ENCODE measurements around the gene ZBTB17. TPM values are rescaled to one million over a fixed set of nuclear protein-coding genes. Genes with fewer than 3 reads are reported as not detected.
"Not testable (repeated sequence)": the region's sequence is repeated elsewhere in the genome, so short reads cannot be mapped to it uniquely, and the experiment has no call there.

The ZBTB17 gene
- 48.0 TPM for polyA plus RNA-seq (2012; ENCODE audit: insufficient read depth, insufficient read length)

GRCh38 chr1:15975805-15976680 lies at the start of gene ZBTB17:
Gene ZBTB17, minus strand, starts transcription at chr1:15976101. Its CDS starts 27,606 bp downstream, at chr1:15948495.
- H3K4me3 ChIP-seq (ENCODE audit: low read length) = peak within 1 kb of the TSS; percentile 67
- DNase-seq (ENCODE audit: low read depth, low spot score) = peak; percentile 91

GRCh38 chr1:16023050-16023653 lies 47.3 kb upstream of the ZBTB17 start:
- no peak overlapping the region for H3K4me3 ChIP-seq (ENCODE audit: low read length)
- no peak for DNase-seq (ENCODE audit: low read depth, low spot score)

GRCh38 chr1:16022393-16022792 lies 46.5 kb upstream of the ZBTB17 start:
- H3K4me3 ChIP-seq (ENCODE audit: low read length) = no peak overlapping the region
- no peak for DNase-seq (ENCODE audit: low read depth, low spot score)

GRCh38 chr1:16021681-16022080 lies 45.8 kb upstream of the ZBTB17 start, which contains the start of gene CLCNKA:
Gene CLCNKA, plus strand, starts transcription at chr1:16022036. Its CDS starts 584 bp downstream, at chr1:16022620.
- no peak for DNase-seq (ENCODE audit: low read depth, low spot score)
- no peak within 1 kb of the TSS for H3K4me3 ChIP-seq (ENCODE audit: low read length)

GRCh38 chr1:16020878-16021277 lies 45.0 kb upstream of the ZBTB17 start:
- not testable (repeated sequence) for H3K4me3 ChIP-seq (ENCODE audit: low read length); DNase-seq (ENCODE audit: low read depth, low spot score)

- H3K4me3 ChIP-seq (ENCODE audit: low read length) = no peak overlapping the region
- no peak for DNase-seq (ENCODE audit: low read depth, low spot score)
These were observed 44.4 kb upstream of the ZBTB17 start for GRCh38 chr1:16020325-16020724.

GRCh38 chr1:16019644-16020277 lies 43.9 kb upstream of the ZBTB17 start:
- H3K4me3 ChIP-seq (ENCODE audit: low read length) = no peak overlapping the region
- DNase-seq (ENCODE audit: low read depth, low spot score) = no peak

GRCh38 chr1:16018749-16019643 lies 43.1 kb upstream of the ZBTB17 start:
- DNase-seq (ENCODE audit: low read depth, low spot score) = no peak

GRCh38 chr1:16018308-16018707 lies 42.4 kb upstream of the ZBTB17 start:
- no peak overlapping the region for H3K4me3 ChIP-seq (ENCODE audit: low read length)
- no peak for DNase-seq (ENCODE audit: low read depth, low spot score)

More at GRCh38 chr1:16018749-16019643, 43.1 kb upstream of the ZBTB17 start:
- H3K4me3 ChIP-seq (ENCODE audit: low read length) = no peak overlapping the region

- no peak for DNase-seq (ENCODE audit: low read depth, low spot score)
- H3K4me3 ChIP-seq (ENCODE audit: low read length) = no peak within 1 kb of the TSS
These were observed 41.8 kb upstream of the ZBTB17 start, which contains the start of gene HSPB7 for GRCh38 chr1:16017461-16018303. Gene HSPB7, minus strand, starts transcription at chr1:16018043. Its CDS starts 80 bp downstream, at chr1:16017963.

GRCh38 chr1:16017076-16017460 lies 41.2 kb upstream of the ZBTB17 start:
- no peak for DNase-seq (ENCODE audit: low read depth, low spot score)
- H3K4me3 ChIP-seq (ENCODE audit: low read length) = no peak overlapping the region

GRCh38 chr1:16015960-16016901 lies 40.3 kb upstream of the ZBTB17 start:
- no peak for DNase-seq (ENCODE audit: low read depth, low spot score)
- H3K4me3 ChIP-seq (ENCODE audit: low read length) = no peak overlapping the region

GRCh38 chr1:16015491-16015890 lies 39.6 kb upstream of the ZBTB17 start:
- no peak overlapping the region for H3K4me3 ChIP-seq (ENCODE audit: low read length)
- DNase-seq (ENCODE audit: low read depth, low spot score) = no peak

GRCh38 chr1:16014509-16015482 lies 38.9 kb upstream of the ZBTB17 start:
- no peak for DNase-seq (ENCODE audit: low read depth, low spot score)
- no peak overlapping the region for H3K4me3 ChIP-seq (ENCODE audit: low read length)

- no peak overlapping the region for H3K4me3 ChIP-seq (ENCODE audit: low read length)
- no peak for DNase-seq (ENCODE audit: low read depth, low spot score)
These were observed 38.0 kb upstream of the ZBTB17 start for GRCh38 chr1:16013908-16014258.
